Panc1 (cell line): ENCODE data around the gene GPC6. TPM values are rescaled to one million over a fixed set of nuclear protein-coding genes. Genes with fewer than 3 reads are reported as not detected.

Experiments
- ATAC-seq: fragments of 200-7000 bp; cut with Tn5 transposase; 2 replicates; pipeline ENCODE4 v1.9.1; 2020; ENCODE audit warnings: mild to moderate bottlenecking, moderate library complexity
- BruUV-seq: library from RNA; stranded (reverse); fragments of 400-500 nt; replicated peaks from 2 replicates; lab custom pipeline; 2021; lab: Mats Ljungman, UMichigan
- CTCF ChIA-PET: fragments of 300-600 bp; sonication (Branson Sonifier 250); formaldehyde crosslinking; loops from one replicate; lab custom pipeline; 2022; ENCODE audit warnings: antibody characterized with exemption; lab: Charles Lee
- POLR2A ChIA-PET: fragments of 300-600 bp; sonication (Branson Sonifier 250); formaldehyde crosslinking; loops from one replicate; lab custom pipeline; 2022; ENCODE audit warnings: antibody characterized with exemption; lab: Charles Lee
- DNase-seq: peaks from one replicate; pipeline ENCODE4 v3.0.0-alpha.2; 2010; ENCODE audit warnings: low read depth, low spot score
- H3K27ac ChIP-seq: 2 replicates; pipeline ENCODE4 v1.5.1; 2011; ENCODE audit warnings: mild to moderate bottlenecking, low read length, inconsistent platforms
- H3K27me3 ChIP-seq: fragments of 200-500 bp; sonication (Bioruptor generic); 2 replicates; pipeline ENCODE4 v1.6.0; 2014; ENCODE audit warnings: low read length, inconsistent platforms; ENCODE audit not compliant: control insufficient read depth, insufficient read depth
- H3K36me3 ChIP-seq: fragments of 200-500 bp; sonication (Bioruptor generic); 2 replicates; pipeline ENCODE4 v1.5.1; 2014; ENCODE audit warnings: inconsistent platforms, mild to moderate bottlenecking, low read length, moderate library complexity; ENCODE audit not compliant: control insufficient read depth, insufficient read depth
- H3K4me1 ChIP-seq: 2 replicates; pipeline ENCODE4 v1.5.1; 2011; ENCODE audit warnings: inconsistent platforms, mild to moderate bottlenecking, low read length, moderate library complexity; ENCODE audit not compliant: control insufficient read depth, insufficient read depth
- H3K4me3 ChIP-seq, 2 experiments: 2 replicates each; pipeline ENCODE4 v1.5.1; 2011 to 2012; ENCODE audit warnings: low read depth in 2 of 2, low read length in 2 of 2, mild to moderate bottlenecking in 2 of 2, inconsistent platforms in 1 of 2, moderate library complexity in 1 of 2
- H3K9me3 ChIP-seq: fragments of 200-500 bp; sonication (Bioruptor generic); 2 replicates; pipeline ENCODE4 v1.5.1; 2014; ENCODE audit warnings: low read depth, mild to moderate bottlenecking, inconsistent platforms, low read length, moderate library complexity; ENCODE audit not compliant: control insufficient read depth, insufficient read depth
- CTCF ChIP-seq: fragments of 450-650 bp; IDR thresholded peaks from 2 replicates; pipeline ENCODE4 v1.5.1; 2017; ENCODE audit warnings: mild to moderate bottlenecking
- POLR2AphosphoS5 ChIP-seq: IDR thresholded peaks from 2 replicates; pipeline ENCODE4 v1.6.1; 2012; ENCODE audit warnings: mild to moderate bottlenecking, low read depth, low read length, moderate library complexity
- SIN3A ChIP-seq: IDR thresholded peaks from 2 replicates; pipeline ENCODE4 v1.6.1; 2012; ENCODE audit warnings: low read depth, mild to moderate bottlenecking, low read length, moderate library complexity, borderline replicate concordance; ENCODE audit not compliant: insufficient read depth
- TCF7L2 ChIP-seq: IDR thresholded peaks from 2 replicates; pipeline ENCODE4 v1.6.1; 2011; ENCODE audit warnings: mild to moderate bottlenecking, low read depth, low read length, inconsistent platforms
- in situ Hi-C: cut with HindIII; loops from 2 replicates; pipeline ENCODE4 v1.10.0; 2016; ENCODE audit warnings: low sequenced_read_pairs, low pct_unique_long_range_greater_than_20kb
- intact Hi-C: fragments of 100-400 bp; cut with micrococcal nuclease; formaldehyde crosslinking; loops from one replicate; pipeline ENCODE4 v1.10.0; 2022; ENCODE audit not compliant: unreplicated experiment
- total RNA-seq: library from RNA; stranded (reverse); gene quantifications from one replicate; pipeline ENCODE4 v1.2.1, GENCODE V29; 2021; ENCODE audit not compliant: unreplicated experiment
- TF ChIP-seq, protein P1 (sequence below), 2 experiments: IDR thresholded peaks; 2 replicates each; pipeline ENCODE4 v1.6.1; 2011 to 2012; ENCODE audit warnings: low read depth in 2 of 2, control low read depth in 1 of 2, low read length in 1 of 2, mild to moderate bottlenecking in 1 of 2, moderate library complexity in 1 of 2; ENCODE audit not compliant: insufficient read depth in 1 of 2

Gene GPC6
- total RNA-seq, 1 experiment from 2014 or later: 4.8 TPM

DNA sequence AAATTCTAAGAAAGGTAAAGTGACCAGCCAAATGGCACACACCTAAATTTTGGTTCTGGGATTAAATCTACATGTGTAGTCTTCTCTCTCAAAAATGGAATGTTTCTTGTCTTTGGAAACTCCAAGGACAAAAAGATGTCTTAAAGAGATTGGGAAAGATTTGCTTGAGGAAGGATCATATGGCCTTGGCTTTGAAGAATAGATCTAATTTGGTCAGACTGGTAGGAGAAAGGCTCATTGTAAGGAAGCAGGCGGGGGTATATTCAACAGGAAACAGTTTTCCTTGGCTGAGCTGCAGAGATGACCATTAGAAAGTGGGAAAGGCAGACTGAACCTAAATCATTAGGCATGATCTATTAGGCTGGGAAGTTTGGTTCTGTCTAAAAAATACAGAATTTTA, 887.6 kb downstream of the GPC6 start:
- H3K4me1 ChIP-seq: no peaks in the 10 kb centered on the region
- no TSS peak for BruUV-seq
- DNase-seq: no peak
- no peaks in the 10 kb centered on the region for H3K9me3 ChIP-seq
- no peak overlapping the region for H3K27ac ChIP-seq
- intact Hi-C loops: no loop called here
- in situ Hi-C loops: no loop called here
- POLR2A ChIA-PET: no interaction called here
- CTCF ChIA-PET: no interaction called here
- no peak for TF ChIP-seq CTCF
- TF ChIP-seq, protein P1, sequence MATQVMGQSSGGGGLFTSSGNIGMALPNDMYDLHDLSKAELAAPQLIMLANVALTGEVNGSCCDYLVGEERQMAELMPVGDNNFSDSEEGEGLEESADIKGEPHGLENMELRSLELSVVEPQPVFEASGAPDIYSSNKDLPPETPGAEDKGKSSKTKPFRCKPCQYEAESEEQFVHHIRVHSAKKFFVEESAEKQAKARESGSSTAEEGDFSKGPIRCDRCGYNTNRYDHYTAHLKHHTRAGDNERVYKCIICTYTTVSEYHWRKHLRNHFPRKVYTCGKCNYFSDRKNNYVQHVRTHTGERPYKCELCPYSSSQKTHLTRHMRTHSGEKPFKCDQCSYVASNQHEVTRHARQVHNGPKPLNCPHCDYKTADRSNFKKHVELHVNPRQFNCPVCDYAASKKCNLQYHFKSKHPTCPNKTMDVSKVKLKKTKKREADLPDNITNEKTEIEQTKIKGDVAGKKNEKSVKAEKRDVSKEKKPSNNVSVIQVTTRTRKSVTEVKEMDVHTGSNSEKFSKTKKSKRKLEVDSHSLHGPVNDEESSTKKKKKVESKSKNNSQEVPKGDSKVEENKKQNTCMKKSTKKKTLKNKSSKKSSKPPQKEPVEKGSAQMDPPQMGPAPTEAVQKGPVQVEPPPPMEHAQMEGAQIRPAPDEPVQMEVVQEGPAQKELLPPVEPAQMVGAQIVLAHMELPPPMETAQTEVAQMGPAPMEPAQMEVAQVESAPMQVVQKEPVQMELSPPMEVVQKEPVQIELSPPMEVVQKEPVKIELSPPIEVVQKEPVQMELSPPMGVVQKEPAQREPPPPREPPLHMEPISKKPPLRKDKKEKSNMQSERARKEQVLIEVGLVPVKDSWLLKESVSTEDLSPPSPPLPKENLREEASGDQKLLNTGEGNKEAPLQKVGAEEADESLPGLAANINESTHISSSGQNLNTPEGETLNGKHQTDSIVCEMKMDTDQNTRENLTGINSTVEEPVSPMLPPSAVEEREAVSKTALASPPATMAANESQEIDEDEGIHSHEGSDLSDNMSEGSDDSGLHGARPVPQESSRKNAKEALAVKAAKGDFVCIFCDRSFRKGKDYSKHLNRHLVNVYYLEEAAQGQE (IDR thresholded peaks at IDR 0.05; ENCODE audit: insufficient read depth in 1 of 2, low read depth in 2 of 2, low read length in 1 of 2): no peak
- no peak for TF ChIP-seq SIN3A
- no peak for TF ChIP-seq TCF7L2
- TF ChIP-seq POLR2AphosphoS5: no peak
- H3K27me3 ChIP-seq: no peaks in the 10 kb centered on the region
- H3K36me3 ChIP-seq: no peaks in the 10 kb centered on the region
- no peak overlapping the region for H3K4me3 ChIP-seq
- no peak for ATAC-seq

DNA sequence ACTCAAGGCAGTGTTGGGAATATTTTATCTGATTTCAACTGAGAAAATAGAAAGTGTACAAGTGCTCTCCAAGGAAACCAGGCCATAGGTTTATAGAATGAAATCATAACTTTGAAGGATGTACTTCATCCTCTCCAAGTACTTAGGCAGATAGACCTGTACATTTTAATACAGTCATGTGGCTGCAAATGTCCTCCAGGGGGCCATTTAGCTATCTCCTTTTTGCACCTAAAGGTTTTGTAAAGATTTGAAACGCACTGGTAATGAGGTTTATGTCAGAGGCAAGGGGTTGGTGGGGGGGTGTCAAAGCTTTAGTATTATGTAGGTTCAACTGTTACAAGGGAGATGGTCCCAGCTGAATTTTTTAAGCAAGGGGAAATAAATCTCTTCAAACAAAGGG, 888.4 kb downstream of the GPC6 start:
- ATAC-seq (no peak), DNase-seq (no peak)
- BruUV-seq: no TSS peak
- ChIA-PET CTCF (no interaction called here), POLR2A (no interaction called here)
- Histone ChIP-seq H3K27me3 (no peaks in the 10 kb centered on the region), H3K36me3 (no peaks in the 10 kb centered on the region), H3K4me3 (no peak overlapping the region), H3K4me1 (no peaks in the 10 kb centered on the region), H3K9me3 (no peaks in the 10 kb centered on the region), H3K27ac (no peak overlapping the region)
- intact Hi-C loops: no loop called here
- in situ Hi-C loops: no loop called here
- TF ChIP-seq, protein P1 (IDR thresholded peaks at IDR 0.05; ENCODE audit: insufficient read depth in 1 of 2, low read depth in 2 of 2, low read length in 1 of 2): no peak
- TF ChIP-seq SIN3A (no peak), TCF7L2 (no peak), CTCF (no peak), POLR2AphosphoS5 (no peak)
